Measurements from ENCODE around the gene ARHGEF6.
A peak's percentile ranks its signal among the peaks of the same experiment; 100 is the strongest.

Gene ARHGEF6

GRCh38 chrX:136643243-136643642, 137.5 kb downstream of the ARHGEF6 start:
- DNase-seq: peak in 1 of 2 donors; percentile 6

GRCh38 chrX:136639506-136640176, 141.1 kb downstream of the ARHGEF6 start:
- no peak for DNase-seq

- DNase-seq: no peak
Observed at GRCh38 chrX:136636121-136636520, 144.6 kb downstream of the ARHGEF6 start.

GRCh38 chrX:136635235-136635634, 145.5 kb downstream of the ARHGEF6 start:
- no peak for DNase-seq

- DNase-seq: no peak
Observed at GRCh38 chrX:136630881-136631280, 149.9 kb downstream of the ARHGEF6 start.

- DNase-seq: no peak
Observed at GRCh38 chrX:136629084-136629750, 151.5 kb downstream of the ARHGEF6 start.

GRCh38 chrX:136627409-136627808, 153.3 kb downstream of the ARHGEF6 start:
- no peak for DNase-seq

GRCh38 chrX:136626891-136627290, 153.8 kb downstream of the ARHGEF6 start:
- no peak for DNase-seq

- DNase-seq: no peak
Observed at GRCh38 chrX:136626237-136626636, 154.5 kb downstream of the ARHGEF6 start.

- no peak for DNase-seq
Observed at GRCh38 chrX:136625246-136625645, 155.5 kb downstream of the ARHGEF6 start.

GRCh38 chrX:136623396-136623795, 157.3 kb downstream of the ARHGEF6 start:
- no peak for DNase-seq

- no peak for DNase-seq
Observed at GRCh38 chrX:136622568-136622967, 158.2 kb downstream of the ARHGEF6 start.

GRCh38 chrX:136620780-136621179, 160.0 kb downstream of the ARHGEF6 start:
- DNase-seq: no peak

- no peak for DNase-seq
Observed at GRCh38 chrX:136619899-136620505, 160.7 kb downstream of the ARHGEF6 start.

- no peak for DNase-seq
Observed at GRCh38 chrX:136616987-136617685, 163.6 kb downstream of the ARHGEF6 start.
